ENCODE measurements around the gene LGALS9.
"Not testable (repeated sequence)": the region's sequence is repeated elsewhere in the genome, so short reads cannot be mapped to it uniquely, and the experiment has no call there.

The LGALS9 gene

GRCh38 chr17:27624539-27624938 is 6.4 kb upstream of the LGALS9 start:
- in situ Hi-C loops (cut with MboI; ENCODE audit: low sequenced_read_pairs), result no loop called here

DNA sequence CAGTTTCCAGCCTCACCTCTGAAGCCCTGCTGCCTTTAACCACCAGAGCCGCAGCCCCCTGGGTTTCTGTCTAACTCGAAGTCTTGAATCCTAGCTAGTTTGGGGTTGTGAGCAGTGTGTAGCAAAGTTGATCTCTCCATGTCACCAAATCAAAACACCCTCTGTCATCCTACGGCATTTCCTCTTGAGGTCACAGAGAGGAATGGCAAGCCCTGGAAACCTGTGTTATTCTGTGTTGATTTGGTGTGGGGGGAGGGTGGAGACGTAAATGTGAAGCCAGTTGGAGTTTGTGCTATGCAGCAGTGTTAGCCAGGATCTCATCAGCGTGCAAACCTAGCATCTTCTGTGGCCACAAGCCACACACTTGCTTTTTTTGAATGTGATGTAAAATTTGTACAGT is 5.1 kb upstream of the LGALS9 start:
- in situ Hi-C loops (cut with MboI; ENCODE audit: low sequenced_read_pairs), result no loop called here

DNA sequence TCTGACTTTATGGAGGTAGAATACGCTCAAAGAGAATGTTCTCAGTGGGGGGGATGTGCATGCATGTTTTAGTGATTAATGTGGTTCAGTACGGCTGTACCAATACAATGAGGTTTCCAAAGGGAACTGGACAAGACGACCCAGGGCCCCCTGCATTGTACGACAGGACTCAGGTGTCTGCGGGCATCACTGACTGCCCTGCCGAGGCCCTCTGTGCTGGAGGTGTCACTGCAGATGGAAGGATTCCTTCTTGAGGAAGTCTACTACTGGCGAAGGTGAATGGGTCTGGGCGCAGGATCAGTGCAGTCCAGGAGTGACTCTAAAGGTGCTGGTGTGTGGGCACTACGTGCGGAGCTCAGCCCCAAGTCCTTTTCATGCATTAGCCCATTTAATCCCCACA is 3.5 kb upstream of the LGALS9 start:
- in situ Hi-C loops (cut with MboI; ENCODE audit: low sequenced_read_pairs), result no loop called here

GRCh38 chr17:27628376-27628775 is 2.6 kb upstream of the LGALS9 start:
- in situ Hi-C loops (cut with MboI; ENCODE audit: low sequenced_read_pairs), result no loop called here

GRCh38 chr17:27629260-27629659 is 1.7 kb upstream of the LGALS9 start:
- in situ Hi-C loops (cut with MboI; ENCODE audit: low sequenced_read_pairs), result not testable (repeated sequence)

- in situ Hi-C loops (cut with MboI; ENCODE audit: low sequenced_read_pairs), result no loop called here
Measured at GRCh38 chr17:27631411-27631760, 398 bp downstream of the LGALS9 start.

GRCh38 chr17:27631897-27632725 is 1.1 kb downstream of the LGALS9 start:
- in situ Hi-C loops (cut with MboI; ENCODE audit: low sequenced_read_pairs), result no loop called here

DNA sequence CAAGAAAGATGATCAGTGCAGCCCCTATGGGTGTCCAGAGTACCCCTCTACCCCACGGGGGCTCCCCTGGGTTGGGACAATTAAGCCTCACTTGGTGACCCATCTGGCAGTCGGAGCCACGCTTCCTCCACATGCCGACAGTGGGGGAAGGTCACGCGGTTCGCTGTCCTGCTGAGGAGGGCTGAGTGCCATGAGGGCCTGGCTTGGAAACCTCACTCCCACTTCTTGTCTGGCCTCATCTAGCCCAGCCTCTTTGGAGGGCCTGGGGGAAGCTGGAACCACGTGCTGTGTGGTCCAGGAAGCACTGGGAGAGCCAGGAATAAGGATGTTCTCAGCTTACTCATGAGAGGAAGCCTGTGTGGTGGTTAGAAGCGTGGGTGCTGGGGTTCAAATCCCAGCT is 1.8 kb downstream of the LGALS9 start:
- in situ Hi-C loops (cut with MboI; ENCODE audit: low sequenced_read_pairs), result not testable (repeated sequence)

DNA sequence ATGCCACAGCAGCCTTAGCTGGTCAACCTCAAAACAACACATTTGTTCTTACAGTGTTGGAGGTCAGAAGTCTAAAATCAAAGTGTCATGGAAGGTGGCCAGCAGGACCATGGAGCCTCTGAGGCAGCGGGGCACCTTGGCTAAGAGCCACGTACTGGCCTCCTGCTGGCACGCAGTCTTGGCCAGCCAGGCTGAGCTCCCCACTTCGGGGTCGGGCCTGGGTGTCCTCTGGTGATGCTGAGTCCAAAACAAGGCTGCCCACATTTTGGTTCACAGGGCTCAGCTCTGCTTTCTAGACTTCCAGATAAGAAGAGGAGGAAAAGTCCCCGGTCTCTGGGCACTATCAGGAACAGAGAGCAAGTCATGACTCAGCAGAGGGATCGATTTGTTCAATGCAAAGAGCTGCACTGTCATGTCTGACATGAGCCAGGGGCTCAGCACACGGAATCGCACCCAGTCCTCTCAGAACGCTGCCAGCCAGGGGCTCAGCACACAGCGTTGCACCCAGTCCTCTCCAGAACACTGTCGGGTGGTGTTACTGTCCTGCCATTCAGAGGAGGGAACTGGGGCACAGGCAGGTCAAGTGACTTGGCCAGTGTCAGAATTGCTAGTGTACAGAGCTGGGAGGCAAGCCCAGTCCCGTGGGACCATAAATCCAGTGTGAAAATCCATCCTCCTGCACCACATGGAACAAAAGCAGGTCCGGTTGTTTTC is 2.5 kb downstream of the LGALS9 start:
- in situ Hi-C loops (cut with MboI; ENCODE audit: low sequenced_read_pairs), result no loop called here

DNA sequence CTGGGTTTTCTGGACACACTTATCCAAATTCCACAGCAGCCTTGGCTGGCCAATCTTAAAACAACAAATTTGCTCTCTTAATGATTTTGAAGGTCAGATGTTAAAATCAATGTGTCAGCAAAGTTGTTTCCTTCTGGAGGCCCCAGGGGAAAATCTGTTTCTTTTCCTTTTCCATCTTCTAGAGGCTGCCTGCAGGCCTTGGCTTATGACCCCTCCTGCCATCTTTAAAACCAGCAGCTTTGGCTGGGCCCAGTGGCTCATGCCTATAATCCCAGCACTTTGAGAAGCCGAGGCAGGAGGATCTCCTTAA is 3.0 kb downstream of the LGALS9 start:
- in situ Hi-C loops (cut with MboI; ENCODE audit: low sequenced_read_pairs), result no loop called here

DNA sequence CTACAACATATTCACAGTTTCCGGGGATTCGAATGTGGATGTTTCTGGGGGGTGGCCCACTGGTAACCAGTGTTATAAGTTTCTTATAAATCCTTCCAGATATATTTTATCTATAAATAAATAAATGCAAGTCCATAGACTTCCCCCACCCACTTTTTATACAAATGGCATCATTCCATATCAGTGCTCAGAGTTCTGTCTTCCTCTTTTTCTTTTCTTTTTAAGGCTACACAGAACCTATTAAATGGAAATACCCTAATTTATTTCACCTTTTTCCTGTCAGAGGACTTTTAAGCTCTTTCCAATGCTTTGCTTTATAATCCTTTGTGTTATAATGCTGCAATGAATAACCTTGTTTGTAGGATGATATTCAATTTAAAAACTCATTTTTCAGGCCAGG is 3.8 kb downstream of the LGALS9 start:
- in situ Hi-C loops (cut with MboI; ENCODE audit: low sequenced_read_pairs), result no loop called here

- in situ Hi-C loops (cut with MboI; ENCODE audit: low sequenced_read_pairs), result no loop called here
Measured at GRCh38 chr17:27635275-27635823, 4.4 kb downstream of the LGALS9 start.

GRCh38 chr17:27636005-27636520 is 5.1 kb downstream of the LGALS9 start:
- in situ Hi-C loops (cut with MboI; ENCODE audit: low sequenced_read_pairs), result not testable (repeated sequence)

- in situ Hi-C loops (cut with MboI; ENCODE audit: low sequenced_read_pairs), result not testable (repeated sequence)
Measured at GRCh38 chr17:27637818-27638217, 6.8 kb downstream of the LGALS9 start.

- in situ Hi-C loops (cut with MboI; ENCODE audit: low sequenced_read_pairs), result not testable (repeated sequence)
Measured at GRCh38 chr17:27638415-27638914, 7.5 kb downstream of the LGALS9 start.

DNA sequence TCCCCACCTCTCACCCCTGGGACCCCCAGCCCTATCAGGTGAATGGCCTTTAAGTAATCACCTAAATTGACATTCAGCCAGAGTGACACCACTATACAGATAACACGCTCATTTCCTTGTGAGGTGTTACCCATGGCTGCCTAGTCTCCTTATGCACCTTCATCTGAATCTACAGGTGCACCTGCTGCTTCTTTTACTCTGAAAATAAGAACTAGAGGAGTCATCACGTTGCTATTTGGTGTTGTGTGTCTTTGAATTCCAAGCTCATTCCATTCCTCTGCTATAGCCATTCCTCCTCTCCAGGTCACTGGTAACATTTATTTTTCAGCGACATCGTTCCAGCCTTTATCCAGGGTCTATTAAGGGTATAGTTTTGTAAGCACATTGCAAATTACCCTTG is 9.8 kb downstream of the LGALS9 start:
- in situ Hi-C loops (cut with MboI; ENCODE audit: low sequenced_read_pairs), result loop anchor here (5.0 kb wide), 1 partner anchor 33 kb away; no protein-coding TSS in a partner anchor

GRCh38 chr17:27644586-27644985 is 13.6 kb downstream of the LGALS9 start:
- in situ Hi-C loops (cut with MboI; ENCODE audit: low sequenced_read_pairs), result loop anchor here (5.0 kb wide), 1 partner anchor 37 kb away; no protein-coding TSS in a partner anchor

DNA sequence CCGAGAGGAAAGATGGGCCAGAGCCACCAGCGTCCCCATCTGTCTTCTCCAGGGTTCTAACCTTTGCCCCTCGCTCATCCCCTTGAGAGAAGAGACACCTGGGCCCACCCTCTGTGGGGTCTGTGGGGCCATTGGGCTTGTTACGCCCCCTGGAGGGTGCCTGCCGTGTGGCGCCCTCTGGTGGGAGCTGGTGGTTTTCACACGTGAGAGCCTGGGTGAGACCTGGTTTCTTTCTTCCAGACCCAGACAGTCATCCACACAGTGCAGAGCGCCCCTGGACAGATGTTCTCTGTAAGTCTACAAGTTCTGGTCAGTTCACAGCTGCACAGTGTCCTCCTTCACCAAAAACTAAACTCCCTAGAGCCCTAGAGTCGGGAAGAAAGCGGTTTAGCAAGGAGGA is 14.6 kb downstream of the LGALS9 start:
- in situ Hi-C loops (cut with MboI; ENCODE audit: low sequenced_read_pairs), result not testable (repeated sequence)

- in situ Hi-C loops (cut with MboI; ENCODE audit: low sequenced_read_pairs), result no loop called here
Measured at GRCh38 chr17:27646232-27646631, 15.2 kb downstream of the LGALS9 start.

GRCh38 chr17:27647765-27648164 is 16.8 kb downstream of the LGALS9 start:
- in situ Hi-C loops (cut with MboI; ENCODE audit: low sequenced_read_pairs), result no loop called here

DNA sequence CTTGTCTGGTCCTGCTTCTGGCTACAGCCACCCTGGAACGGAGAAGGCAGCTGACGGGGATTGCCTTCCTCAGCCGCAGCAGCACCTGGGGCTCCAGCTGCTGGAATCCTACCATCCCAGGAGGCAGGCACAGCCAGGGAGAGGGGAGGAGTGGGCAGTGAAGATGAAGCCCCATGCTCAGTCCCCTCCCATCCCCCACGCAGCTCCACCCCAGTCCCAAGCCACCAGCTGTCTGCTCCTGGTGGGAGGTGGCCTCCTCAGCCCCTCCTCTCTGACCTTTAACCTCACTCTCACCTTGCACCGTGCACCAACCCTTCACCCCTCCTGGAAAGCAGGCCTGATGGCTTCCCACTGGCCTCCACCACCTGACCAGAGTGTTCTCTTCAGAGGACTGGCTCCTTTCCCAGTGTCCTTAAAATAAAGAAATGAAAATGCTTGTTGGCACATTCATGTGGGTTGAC is 18.2 kb downstream of the LGALS9 start:
- in situ Hi-C loops (cut with MboI; ENCODE audit: low sequenced_read_pairs), result not testable (repeated sequence)

DNA sequence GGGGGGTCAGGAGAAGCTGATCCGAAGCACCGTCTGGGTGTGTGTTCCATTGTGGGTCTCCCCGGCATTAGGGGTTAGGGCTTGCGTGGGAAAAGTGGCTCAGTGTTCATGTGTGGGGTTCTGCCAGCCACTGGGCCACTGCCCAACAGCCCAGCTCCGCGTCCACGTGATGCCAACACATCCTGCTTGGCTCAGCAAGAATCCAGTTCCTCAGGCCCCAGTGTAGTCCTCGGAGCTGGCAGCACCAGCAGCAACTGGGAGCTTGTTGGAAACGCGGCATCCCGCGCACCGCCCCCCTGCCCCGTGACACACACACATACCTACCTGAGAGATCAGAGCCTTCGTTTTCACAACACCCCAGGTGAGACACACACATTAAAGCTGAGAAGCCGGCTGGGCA is 18.9 kb downstream of the LGALS9 start:
- in situ Hi-C loops (cut with MboI; ENCODE audit: low sequenced_read_pairs), result no loop called here
